Liver (tissue), 3 donors: ENCODE data around the gene ARRDC4.

ENCODE experiments used
- ATF3 ChIP-seq: IDR thresholded peaks from 2 replicates; pipeline ENCODE4 v1.6.1; 2016; ENCODE audit warnings: antibody characterized with exemption
- CTCF ChIP-seq: fragments of 150-350 bp; IDR thresholded peaks from 2 replicates; pipeline ENCODE4 v1.5.1; 2017; ENCODE audit warnings: improper control_type of control experiment, low read depth, low read length; ENCODE audit not compliant: missing input control
- EGR1 ChIP-seq, 2 donors: IDR thresholded peaks; 2 replicates each; pipeline ENCODE4 v1.6.1; 2016 to 2018; ENCODE audit warnings: antibody characterized with exemption in 2 of 2, low read depth in 2 of 2
- FOXA1 ChIP-seq: IDR thresholded peaks from 2 replicates; pipeline ENCODE4 v1.6.1; 2016; ENCODE audit warnings: antibody characterized with exemption
- GABPA ChIP-seq, 2 donors: IDR thresholded peaks in 1 of 2; conservative IDR thresholded peaks in 1 of 2; 2 replicates each; pipeline ENCODE4 v1.6.1; 2016; ENCODE audit warnings: antibody characterized with exemption in 2 of 2, mild to moderate bottlenecking in 1 of 2, moderate library complexity in 1 of 2
- HNF4A ChIP-seq, 2 donors: conservative IDR thresholded peaks; 2 replicates each; pipeline ENCODE4 v1.6.1; 2016; ENCODE audit warnings: antibody characterized with exemption in 2 of 2, mild to moderate bottlenecking in 2 of 2
- JUND ChIP-seq, 2 donors: IDR thresholded peaks; 2 replicates each; pipeline ENCODE4 v1.6.1; 2016; ENCODE audit warnings: antibody characterized with exemption in 2 of 2
- MAX ChIP-seq: IDR thresholded peaks from 2 replicates; pipeline ENCODE4 v1.6.1; 2016; ENCODE audit warnings: antibody characterized with exemption
- RAD21 ChIP-seq, 2 donors: IDR thresholded peaks; 2 replicates each; pipeline ENCODE4 v1.6.1; 2016; ENCODE audit warnings: antibody characterized with exemption in 2 of 2, mild to moderate bottlenecking in 2 of 2
- REST ChIP-seq: IDR thresholded peaks from 2 replicates; pipeline ENCODE4 v1.6.1; 2016; ENCODE audit warnings: antibody characterized with exemption, mild to moderate bottlenecking
- SP1 ChIP-seq: IDR thresholded peaks from 2 replicates; pipeline ENCODE4 v1.6.1; 2018; ENCODE audit warnings: antibody characterized with exemption, mild to moderate bottlenecking
- TAF1 ChIP-seq: conservative IDR thresholded peaks from 2 replicates; pipeline ENCODE4 v1.6.1; 2016; ENCODE audit warnings: antibody characterized with exemption, mild to moderate bottlenecking
- donor health status: healthy.
- donor health status: healthy.

- no peak for TF ChIP-seq JUND (IDR thresholded peaks at IDR 0.05)
- no peak for TF ChIP-seq CTCF
- no peak for TF ChIP-seq RAD21 (IDR thresholded peaks at IDR 0.05)
- TF ChIP-seq FOXA1 = no peak
- no peak for TF ChIP-seq MAX
- TF ChIP-seq GABPA (IDR thresholded peaks at IDR 0.05 in 1 of 2, conservative IDR thresholded peaks at IDR 0.05 in 1 of 2) = no peak
- no peak for TF ChIP-seq REST
- no peak for TF ChIP-seq EGR1 (IDR thresholded peaks at IDR 0.05; ENCODE audit: low read depth in 2 of 2)
- no peak for TF ChIP-seq TAF1
- TF ChIP-seq ATF3 = no peak
- TF ChIP-seq HNF4A (conservative IDR thresholded peaks at IDR 0.05) = no peak
- TF ChIP-seq SP1 = no peak
These were observed 18.6 kb downstream of the ARRDC4 start for GRCh38 chr15:97979140-97979520.
